BE2C (cell line): ENCODE data around the gene NRG4. TPM values are rescaled to one million over a fixed set of nuclear protein-coding genes. Genes with fewer than 3 reads are reported as not detected.

Source experiments
- DNase-seq: peaks from one replicate; pipeline ENCODE4 v3.0.0-alpha.2; 2020
- H3K27me3 ChIP-seq: fragments of 250-450 bp; sonication (Bioruptor Pico); 2 replicates; pipeline ENCODE4 v1.5.1; 2020; ENCODE audit warnings: mild to moderate bottlenecking
- H3K36me3 ChIP-seq: fragments of 250-450 bp; sonication (Bioruptor Pico); 2 replicates; pipeline ENCODE4 v1.5.1; 2020; ENCODE audit warnings: mild to moderate bottlenecking
- H3K4me1 ChIP-seq: fragments of 250-450 bp; sonication (Bioruptor Pico); 2 replicates; pipeline ENCODE4 v1.5.1; 2020
- H3K4me3 ChIP-seq: 2 replicates; pipeline ENCODE4 v1.5.1; 2011; ENCODE audit warnings: low read depth, low read length
- H3K9me3 ChIP-seq: fragments of 250-450 bp; sonication (Bioruptor Pico); 2 replicates; pipeline ENCODE4 v1.5.1; 2020
- CTCF ChIP-seq: IDR thresholded peaks from 2 replicates; pipeline ENCODE4 v1.5.1; 2012; ENCODE audit warnings: mild to moderate bottlenecking, low read depth, low read length
- polyA plus RNA-seq: library from polyadenylated mRNA; unstranded; fragments of >200 nt; gene quantifications from one replicate; pipeline ENCODE4 v1.2.1, GENCODE V29; 2012; ENCODE audit warnings: low read depth, missing spikeins; ENCODE audit not compliant: insufficient read length, insufficient read depth

NRG4 gene
- 0.36 TPM for polyA plus RNA-seq

GRCh38 chr15:76011627-76012551 lies at the start of gene NRG4:
Gene NRG4 (minus strand): TSS chr15:76012424. CDS start chr15:76011230, 1,194 bp downstream.
- H3K4me1 ChIP-seq: no peaks in the 10 kb centered on the region
- no peak within 1 kb of the TSS for H3K4me3 ChIP-seq
- H3K36me3 ChIP-seq: no peaks in the 10 kb centered on the region
- H3K9me3 ChIP-seq: no peaks in the 10 kb centered on the region
- no peak for TF ChIP-seq CTCF
- no peak for DNase-seq
- peaks cover 36% of the 10 kb centered on the region for H3K27me3 ChIP-seq

GRCh38 chr15:76061700-76062099 lies 49.5 kb upstream of the NRG4 start:
- H3K4me3 ChIP-seq: no peak overlapping the region
- no peak for TF ChIP-seq CTCF
- no peaks in the 10 kb centered on the region for H3K36me3 ChIP-seq
- H3K4me1 ChIP-seq: no peaks in the 10 kb centered on the region; the same call in 1 of the 2 replicates
- no peak for DNase-seq
- peaks cover 85% of the 10 kb centered on the region for H3K27me3 ChIP-seq
- no peaks in the 10 kb centered on the region for H3K9me3 ChIP-seq

GRCh38 chr15:76060118-76060989 lies 48.1 kb upstream of the NRG4 start:
- no peak for DNase-seq
- Histone ChIP-seq H3K9me3 (no peaks in the 10 kb centered on the region), H3K36me3 (no peaks in the 10 kb centered on the region), H3K4me3 (peak overlapping the region; percentile 47), H3K27me3 (peaks cover 87% of the 10 kb centered on the region), H3K4me1 (no peaks in the 10 kb centered on the region; the same call in 1 of the 2 replicates)
- TF ChIP-seq CTCF: no peak

- Histone ChIP-seq H3K4me3 (peak within 1 kb of the TSS; percentile 52), H3K4me1 (no peaks in the 10 kb centered on the region; the same call in 1 of the 2 replicates), H3K36me3 (no peaks in the 10 kb centered on the region), H3K27me3 (peaks cover 88% of the 10 kb centered on the region), H3K9me3 (no peaks in the 10 kb centered on the region)
- peak; percentile 52 for DNase-seq
- TF ChIP-seq CTCF: no peak
Observed at GRCh38 chr15:76059320-76060117, 47.3 kb upstream of the NRG4 start, which contains the start of gene TMEM266. Gene TMEM266 (plus strand): TSS chr15:76059985. CDS start chr15:76134264, 74,279 bp downstream.

- H3K9me3 ChIP-seq: no peaks in the 10 kb centered on the region
- peaks cover 88% of the 10 kb centered on the region for H3K27me3 ChIP-seq
- H3K36me3 ChIP-seq: no peaks in the 10 kb centered on the region
- DNase-seq: peak; percentile 21
- TF ChIP-seq CTCF: peak; percentile 31; the same call in 1 of the 2 replicates
- no peaks in the 10 kb centered on the region; the same call in 1 of the 2 replicates for H3K4me1 ChIP-seq
- H3K4me3 ChIP-seq: peak overlapping the region; percentile 52
Observed at GRCh38 chr15:76058714-76059319, 46.6 kb upstream of the NRG4 start.
